ENCODE results near the gene ADGRF5.

ADGRF5 gene

DNA sequence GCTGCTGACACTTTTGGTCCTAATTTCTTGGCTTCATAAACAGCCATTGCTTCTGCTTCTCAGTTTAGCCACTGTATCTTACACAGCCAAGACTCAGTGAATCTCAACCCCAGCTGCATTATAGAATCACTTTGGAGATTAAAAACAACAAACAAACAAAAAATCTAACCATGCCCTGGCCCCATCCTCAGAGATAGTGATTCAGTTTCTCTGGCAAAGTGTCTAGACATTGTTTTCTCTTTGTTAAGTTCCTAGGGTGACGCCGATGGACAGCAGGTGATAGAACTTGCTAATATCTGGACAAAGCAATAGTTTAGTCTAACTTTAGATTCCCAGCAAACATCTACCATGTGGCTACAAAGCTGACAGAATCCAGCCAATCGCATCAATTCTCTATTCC, 2.9 kb downstream of the ADGRF5 start:
- no peaks in the 10 kb centered on the region for H3K36me3 ChIP-seq (ENCODE audit: insufficient read depth, low read length)
- TF ChIP-seq, protein P1, sequence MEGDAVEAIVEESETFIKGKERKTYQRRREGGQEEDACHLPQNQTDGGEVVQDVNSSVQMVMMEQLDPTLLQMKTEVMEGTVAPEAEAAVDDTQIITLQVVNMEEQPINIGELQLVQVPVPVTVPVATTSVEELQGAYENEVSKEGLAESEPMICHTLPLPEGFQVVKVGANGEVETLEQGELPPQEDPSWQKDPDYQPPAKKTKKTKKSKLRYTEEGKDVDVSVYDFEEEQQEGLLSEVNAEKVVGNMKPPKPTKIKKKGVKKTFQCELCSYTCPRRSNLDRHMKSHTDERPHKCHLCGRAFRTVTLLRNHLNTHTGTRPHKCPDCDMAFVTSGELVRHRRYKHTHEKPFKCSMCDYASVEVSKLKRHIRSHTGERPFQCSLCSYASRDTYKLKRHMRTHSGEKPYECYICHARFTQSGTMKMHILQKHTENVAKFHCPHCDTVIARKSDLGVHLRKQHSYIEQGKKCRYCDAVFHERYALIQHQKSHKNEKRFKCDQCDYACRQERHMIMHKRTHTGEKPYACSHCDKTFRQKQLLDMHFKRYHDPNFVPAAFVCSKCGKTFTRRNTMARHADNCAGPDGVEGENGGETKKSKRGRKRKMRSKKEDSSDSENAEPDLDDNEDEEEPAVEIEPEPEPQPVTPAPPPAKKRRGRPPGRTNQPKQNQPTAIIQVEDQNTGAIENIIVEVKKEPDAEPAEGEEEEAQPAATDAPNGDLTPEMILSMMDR (conservative IDR thresholded peaks at IDR 0.05; ENCODE audit: low read length), result no peak
- no peak for TF ChIP-seq EZH2phosphoT487 (IDR thresholded peaks at IDR 0.05; ENCODE audit: borderline replicate concordance)
- no peak overlapping the region for H2AFZ ChIP-seq (ENCODE audit: low read length)
- H3K4me2 ChIP-seq (ENCODE audit: low read depth, low read length, poor library complexity, severe bottlenecking), result no peak overlapping the region
- H3K9ac ChIP-seq (ENCODE audit: low read depth, low read length, poor library complexity, severe bottlenecking), result no peak overlapping the region
- H3K9me2 ChIP-seq (replicated peaks; ENCODE audit: low read depth, low read length), result no peaks in the 10 kb centered on the region
- no peaks in the 10 kb centered on the region for H4K20me1 ChIP-seq (ENCODE audit: insufficient read depth, low read length, poor library complexity, severe bottlenecking)
- no peaks in the 10 kb centered on the region for H3F3A ChIP-seq (ENCODE audit: low read depth)
- H3K4me3 ChIP-seq (ENCODE audit: low read length, poor library complexity, severe bottlenecking), result no peak overlapping the region
- no peaks in the 10 kb centered on the region for H3K4me1 ChIP-seq (ENCODE audit: insufficient read depth, low read length, poor library complexity, severe bottlenecking)
- H3K9me3 ChIP-seq (ENCODE audit: insufficient read depth, low read depth, low read length), result no peaks in the 10 kb centered on the region
- no peaks in the 10 kb centered on the region for H3K27me3 ChIP-seq (ENCODE audit: insufficient read depth, low read length, poor library complexity, severe bottlenecking)
- H3K79me2 ChIP-seq (ENCODE audit: insufficient read depth, low read length), result no peaks in the 10 kb centered on the region

DNA sequence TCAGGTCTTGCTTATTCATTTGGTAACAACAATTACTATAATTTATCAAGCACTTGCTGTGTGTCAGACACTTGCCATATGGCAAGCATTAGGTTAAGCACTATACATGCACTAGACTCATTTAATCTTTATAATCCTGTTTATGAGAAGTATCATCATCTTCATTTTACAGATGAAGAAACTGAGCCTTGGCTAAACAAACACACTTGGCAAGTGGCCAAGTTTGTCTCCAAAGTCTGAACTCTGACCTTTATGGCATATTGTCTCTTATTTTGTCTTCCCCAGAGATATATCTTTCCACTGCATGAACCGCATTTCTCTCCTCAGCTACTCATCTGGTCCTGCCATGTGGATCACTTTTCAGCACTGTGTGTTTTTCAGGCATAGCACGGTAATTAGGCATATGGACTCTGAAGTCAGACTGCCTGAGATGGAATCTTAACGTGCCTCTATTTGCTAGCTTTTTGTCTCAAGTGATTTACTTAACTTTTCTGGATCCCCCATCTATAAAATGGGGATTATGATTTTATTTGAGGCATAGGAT, 4.7 kb downstream of the ADGRF5 start:
- no peaks in the 10 kb centered on the region for H3K27me3 ChIP-seq (ENCODE audit: insufficient read depth, low read length, poor library complexity, severe bottlenecking)
- no peaks in the 10 kb centered on the region for H3K79me2 ChIP-seq (ENCODE audit: insufficient read depth, low read length)
- H2AFZ ChIP-seq (ENCODE audit: low read length), result no peak overlapping the region
- no peaks in the 10 kb centered on the region for H3K4me1 ChIP-seq (ENCODE audit: insufficient read depth, low read length, poor library complexity, severe bottlenecking)
- no peak overlapping the region for H3K4me2 ChIP-seq (ENCODE audit: low read depth, low read length, poor library complexity, severe bottlenecking)
- no peaks in the 10 kb centered on the region for H3K36me3 ChIP-seq (ENCODE audit: insufficient read depth, low read length)
- no peaks in the 10 kb centered on the region for H3F3A ChIP-seq (ENCODE audit: low read depth)
- H3K9me2 ChIP-seq (replicated peaks; ENCODE audit: low read depth, low read length), result no peaks in the 10 kb centered on the region
- H4K20me1 ChIP-seq (ENCODE audit: insufficient read depth, low read length, poor library complexity, severe bottlenecking), result no peaks in the 10 kb centered on the region
- TF ChIP-seq EZH2phosphoT487 (IDR thresholded peaks at IDR 0.05; ENCODE audit: borderline replicate concordance), result no peak
- TF ChIP-seq, protein P1 (conservative IDR thresholded peaks at IDR 0.05; ENCODE audit: low read length), result no peak
- H3K4me3 ChIP-seq (ENCODE audit: low read length, poor library complexity, severe bottlenecking), result no peak overlapping the region
- H3K9ac ChIP-seq (ENCODE audit: low read depth, low read length, poor library complexity, severe bottlenecking), result no peak overlapping the region
- H3K9me3 ChIP-seq (ENCODE audit: insufficient read depth, low read depth, low read length), result no peaks in the 10 kb centered on the region

DNA sequence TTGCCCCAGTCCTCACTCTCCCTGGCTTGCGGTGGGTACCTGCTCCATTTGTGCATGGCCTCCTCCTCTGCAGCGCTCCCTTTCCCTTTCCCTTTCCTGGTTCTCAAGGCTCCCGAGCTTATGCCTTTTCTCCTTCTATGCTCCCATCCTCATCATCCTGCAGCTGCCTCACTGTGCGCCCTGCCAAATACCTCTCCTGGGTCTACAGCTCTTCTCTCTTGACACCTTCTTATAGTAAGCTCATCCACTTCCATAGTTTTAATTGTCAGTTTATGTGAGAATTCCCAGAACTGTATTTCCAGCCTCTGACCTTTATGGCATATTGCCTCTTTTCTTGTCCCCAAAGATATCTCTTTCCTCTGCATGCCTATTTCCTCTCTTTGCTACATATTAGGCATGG, 5.9 kb downstream of the ADGRF5 start:
- Histone ChIP-seq H3K27me3 (ENCODE audit: insufficient read depth, low read length, poor library complexity, severe bottlenecking) (no peaks in the 10 kb centered on the region), H3K36me3 (ENCODE audit: insufficient read depth, low read length) (no peaks in the 10 kb centered on the region), H3K4me1 (ENCODE audit: insufficient read depth, low read length, poor library complexity, severe bottlenecking) (no peaks in the 10 kb centered on the region), H3K9me3 (ENCODE audit: insufficient read depth, low read depth, low read length) (no peaks in the 10 kb centered on the region), H4K20me1 (ENCODE audit: insufficient read depth, low read length, poor library complexity, severe bottlenecking) (no peaks in the 10 kb centered on the region), H3K4me2 (ENCODE audit: low read depth, low read length, poor library complexity, severe bottlenecking) (no peak overlapping the region), H3K79me2 (ENCODE audit: insufficient read depth, low read length) (no peaks in the 10 kb centered on the region), H3K4me3 (ENCODE audit: low read length, poor library complexity, severe bottlenecking) (no peak overlapping the region), H3F3A (ENCODE audit: low read depth) (no peaks in the 10 kb centered on the region), H3K9ac (ENCODE audit: low read depth, low read length, poor library complexity, severe bottlenecking) (no peak overlapping the region), H3K9me2 (replicated peaks; ENCODE audit: low read depth, low read length) (no peaks in the 10 kb centered on the region), H2AFZ (ENCODE audit: low read length) (no peak overlapping the region)
- TF ChIP-seq EZH2phosphoT487 (IDR thresholded peaks at IDR 0.05; ENCODE audit: borderline replicate concordance), result no peak
- TF ChIP-seq, protein P1 (conservative IDR thresholded peaks at IDR 0.05; ENCODE audit: low read length), result no peak

Measured in Loucy (cell line).